Central memory CD4-positive, alpha-beta T cell (primary cell): ENCODE results near the gene OLFML2A.
"Not testable (repeated sequence)": the region's sequence is repeated elsewhere in the genome, so short reads cannot be mapped to it uniquely, and the experiment has no call there.

Source experiments
- DNase-seq: peaks from one replicate; pipeline ENCODE4 v3.0.0; 2022
- total RNA-seq, 3 experiments: gene quantifications; one replicate each; lab custom pipeline; 2026; lab: John Stamatoyannopoulos, UW

OLFML2A gene
- 0 reads per million in 3 experiments for total RNA-seq

DNA sequence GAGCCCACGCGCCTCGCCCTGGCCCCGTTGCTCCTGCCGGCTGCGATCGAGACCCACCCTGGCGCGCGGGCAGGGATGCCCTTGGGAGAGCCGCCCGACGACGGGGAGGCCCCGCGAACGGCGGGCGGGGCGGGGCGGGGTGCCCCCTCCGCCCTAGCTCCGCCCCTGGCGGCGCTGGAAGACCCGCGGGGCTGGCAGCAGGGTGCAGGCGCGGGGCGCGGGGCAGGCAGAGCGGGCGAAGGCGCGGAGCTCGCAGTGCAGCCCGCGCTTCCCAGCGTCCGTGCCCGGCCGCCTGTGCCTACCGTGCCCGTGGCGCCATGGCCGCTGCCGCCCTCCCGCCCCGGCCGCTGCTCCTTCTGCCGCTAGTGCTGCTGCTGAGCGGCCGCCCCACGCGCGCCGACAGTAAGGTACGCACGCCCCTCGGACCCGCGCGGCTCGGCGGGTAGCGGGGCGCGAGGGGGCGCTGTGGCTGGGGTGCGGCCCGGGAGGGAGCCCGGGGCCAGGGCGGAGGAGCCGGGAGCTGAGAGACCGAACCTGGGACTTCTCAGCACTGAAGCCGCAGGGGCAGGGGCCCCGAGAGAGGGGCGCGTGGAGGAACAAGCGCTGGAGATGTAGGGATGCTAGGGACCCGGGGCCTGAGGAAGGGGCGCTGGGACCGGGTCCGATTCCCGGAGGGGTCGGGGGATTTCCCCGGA, at the start of gene OLFML2A:
OLFML2A (plus strand) TSS at position 180 of the 695 bp plus-strand sequence; CDS start at position 318, 138 bp downstream.
- no peak for DNase-seq

- no peak for DNase-seq
Measured at GRCh38 chr9:124730772-124731171, 46.2 kb upstream of the OLFML2A start.

GRCh38 chr9:124733964-124734740, 42.8 kb upstream of the OLFML2A start:
- no peak for DNase-seq

GRCh38 chr9:124734741-124735083, 42.2 kb upstream of the OLFML2A start:
- not testable (repeated sequence) for DNase-seq

DNA sequence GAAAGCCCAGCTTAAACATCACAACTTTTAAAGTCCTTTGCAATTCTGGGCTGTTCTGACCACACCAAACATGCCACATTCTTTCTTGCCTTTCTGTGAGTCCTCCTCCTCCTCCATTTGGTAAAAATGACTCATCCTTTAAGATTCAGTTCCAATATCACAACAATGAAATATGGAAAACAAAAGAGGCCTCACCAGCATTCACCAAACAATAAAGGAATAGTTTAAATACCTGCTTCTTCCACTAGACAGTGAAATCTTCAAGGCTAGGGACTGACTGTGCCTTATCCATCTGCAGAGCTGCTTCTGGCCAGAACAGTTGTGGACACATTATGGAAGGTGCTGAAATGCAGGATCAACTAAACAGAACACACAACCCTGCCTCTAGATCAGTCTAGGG, 41.8 kb upstream of the OLFML2A start:
- no peak for DNase-seq

GRCh38 chr9:124738075-124738474, 38.9 kb upstream of the OLFML2A start:
- not testable (repeated sequence) for DNase-seq

DNA sequence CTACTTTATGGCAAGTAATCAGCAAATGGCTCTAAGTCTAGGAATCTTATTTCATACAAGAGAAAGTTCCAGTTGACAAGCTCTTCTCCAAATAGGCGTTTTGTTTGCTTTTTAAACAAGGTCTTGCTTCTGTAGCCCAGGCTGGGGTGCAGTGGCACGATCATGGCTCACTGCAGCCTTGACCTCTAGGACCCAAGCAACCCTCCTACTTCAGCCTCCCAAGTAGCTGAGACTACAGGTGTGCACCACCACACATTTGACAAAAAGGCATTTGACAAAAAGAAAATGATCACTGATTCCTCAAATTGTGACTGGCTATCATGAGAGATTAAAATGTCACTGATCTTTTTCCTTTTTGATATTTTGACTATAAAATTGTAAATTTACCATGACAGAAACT, 37.6 kb upstream of the OLFML2A start:
- DNase-seq: no peak

DNA sequence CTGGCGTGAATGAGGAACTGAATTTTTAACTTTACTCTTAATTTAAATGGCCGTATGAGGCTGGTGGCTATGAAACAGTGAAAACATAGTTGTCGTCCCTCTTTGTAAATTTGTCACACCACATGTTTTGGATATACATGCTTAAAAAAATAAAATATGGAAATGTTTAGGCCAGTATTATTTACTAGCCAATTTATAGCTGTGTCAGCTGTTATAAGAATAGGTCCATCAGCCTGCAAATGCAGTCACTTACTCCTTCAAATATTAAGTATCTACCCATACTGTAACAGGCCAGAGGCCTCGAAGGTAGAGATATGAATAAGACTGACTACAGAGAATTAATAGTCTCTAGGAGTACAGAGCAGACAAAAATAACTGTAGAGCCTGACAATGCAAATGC, 35.8 kb upstream of the OLFML2A start:
- no peak for DNase-seq

DNA sequence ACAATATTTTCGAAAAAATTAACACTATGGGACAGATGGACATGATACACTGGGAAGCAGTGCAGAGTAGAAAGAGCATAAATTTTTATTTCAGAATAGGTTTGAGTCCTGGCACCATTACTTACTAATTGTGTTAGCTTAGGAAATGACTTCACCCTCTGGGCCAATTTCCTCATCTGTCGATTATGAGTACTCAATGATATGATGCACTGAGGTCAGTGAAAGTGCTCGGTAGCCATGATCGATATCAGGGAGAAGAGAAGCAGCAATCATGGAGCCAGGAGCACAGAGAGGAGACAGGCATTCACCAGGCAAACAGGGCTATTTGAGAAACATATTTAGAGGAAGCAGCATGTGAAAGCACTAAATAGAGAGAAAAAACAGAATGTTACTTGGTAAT, 35.3 kb upstream of the OLFML2A start:
- no peak for DNase-seq

- no peak for DNase-seq
Measured at GRCh38 chr9:124742940-124743339, 34.0 kb upstream of the OLFML2A start.

- no peak for DNase-seq
Measured at GRCh38 chr9:124743686-124744348, 33.1 kb upstream of the OLFML2A start.

DNA sequence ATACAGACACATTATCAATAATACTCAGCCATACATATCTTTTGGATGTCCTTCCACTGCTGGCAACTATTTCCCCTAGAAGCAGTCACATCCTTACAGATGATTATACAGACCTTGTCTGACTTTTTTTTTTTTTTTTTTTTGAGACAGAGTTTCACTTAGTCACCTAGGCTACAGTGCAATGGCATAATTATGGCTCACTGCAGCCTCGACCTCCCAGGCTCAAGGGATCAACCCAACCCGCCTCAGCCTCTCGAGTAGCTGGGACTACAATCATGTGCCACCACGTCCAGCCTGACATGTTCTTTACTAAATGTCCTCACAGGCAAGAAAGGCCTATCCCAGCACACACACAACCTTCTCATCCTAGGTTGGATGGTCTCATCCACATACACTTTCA, 29.9 kb upstream of the OLFML2A start:
- no peak for DNase-seq

DNA sequence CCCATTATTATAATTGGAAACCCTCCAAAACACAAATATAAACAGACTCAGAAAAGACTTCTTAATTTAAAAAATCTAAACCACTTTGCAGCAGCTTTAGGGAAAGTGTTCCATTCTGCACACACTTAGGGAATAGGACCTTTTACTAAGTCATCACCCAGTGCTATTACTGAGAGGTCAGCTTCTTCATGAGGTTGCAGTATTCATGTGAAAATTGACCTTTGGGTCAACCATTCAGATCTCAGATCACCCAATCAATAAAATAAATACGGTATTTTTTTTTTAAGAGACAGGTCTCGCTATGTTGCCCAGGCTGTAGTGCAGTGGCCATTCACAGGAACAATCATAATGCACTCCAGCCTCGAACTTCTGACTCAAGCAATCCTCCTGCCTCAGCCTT, 27.6 kb upstream of the OLFML2A start:
- DNase-seq: no peak

DNA sequence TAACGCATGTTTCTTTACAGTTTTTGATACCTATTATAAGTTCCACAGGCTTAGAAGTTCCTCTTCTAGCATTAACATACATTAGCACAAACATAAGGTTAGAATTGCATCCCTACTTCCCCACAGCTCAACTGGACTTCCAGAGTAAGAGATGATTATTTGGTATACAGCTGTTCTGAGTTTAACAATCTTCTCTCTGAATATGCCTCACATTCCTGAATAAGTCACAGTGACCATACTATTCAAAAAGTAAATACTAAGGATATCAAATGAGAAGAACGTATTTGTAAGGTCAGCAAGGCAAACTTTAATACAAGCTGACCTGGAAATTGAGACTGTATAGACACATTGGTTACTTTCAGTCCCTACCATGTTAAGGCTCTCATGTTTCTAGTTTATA, 27.2 kb upstream of the OLFML2A start:
- no peak for DNase-seq

- no peak for DNase-seq
Measured at GRCh38 chr9:124752967-124753366, 24.0 kb upstream of the OLFML2A start.

DNA sequence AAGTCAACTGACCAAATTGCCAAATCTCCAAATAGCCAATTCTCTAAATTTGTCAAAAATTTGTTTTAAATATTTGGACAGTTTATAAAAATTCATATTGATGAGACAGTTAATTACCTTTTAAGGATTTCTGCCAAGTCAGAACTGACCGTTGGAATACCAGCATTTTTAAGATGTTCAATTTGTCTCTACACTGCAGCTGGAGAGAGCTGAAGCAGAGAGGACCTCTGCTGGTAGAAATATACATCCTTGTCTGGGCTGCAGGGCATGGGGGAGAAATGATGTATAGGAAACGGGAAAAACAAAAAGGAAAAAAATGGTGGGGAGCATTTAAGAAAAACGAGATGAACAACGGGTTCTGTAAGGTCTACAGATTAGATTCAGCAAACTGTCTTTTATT, 22.6 kb upstream of the OLFML2A start:
- no peak for DNase-seq

- DNase-seq: no peak
Measured at GRCh38 chr9:124755061-124755460, 21.9 kb upstream of the OLFML2A start.

DNA sequence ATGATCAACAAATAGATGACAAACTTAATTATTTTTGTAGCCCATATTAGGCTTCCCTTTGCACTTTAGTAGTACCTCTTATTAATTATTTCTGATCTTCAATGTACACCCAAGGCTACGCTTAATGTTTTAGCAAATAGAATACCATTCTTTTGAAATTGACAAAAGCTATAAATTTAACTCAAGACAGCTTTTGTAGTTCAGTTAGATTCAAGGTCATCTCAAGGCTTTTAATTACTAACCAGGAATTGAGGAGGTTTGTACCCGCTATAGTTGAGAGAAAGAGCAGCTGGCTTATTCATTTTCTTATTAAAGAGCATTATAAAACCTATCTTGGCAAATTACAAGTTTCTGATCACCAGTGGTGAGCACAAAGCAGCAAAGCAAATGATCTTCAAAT, 20.9 kb upstream of the OLFML2A start:
- no peak for DNase-seq

DNA sequence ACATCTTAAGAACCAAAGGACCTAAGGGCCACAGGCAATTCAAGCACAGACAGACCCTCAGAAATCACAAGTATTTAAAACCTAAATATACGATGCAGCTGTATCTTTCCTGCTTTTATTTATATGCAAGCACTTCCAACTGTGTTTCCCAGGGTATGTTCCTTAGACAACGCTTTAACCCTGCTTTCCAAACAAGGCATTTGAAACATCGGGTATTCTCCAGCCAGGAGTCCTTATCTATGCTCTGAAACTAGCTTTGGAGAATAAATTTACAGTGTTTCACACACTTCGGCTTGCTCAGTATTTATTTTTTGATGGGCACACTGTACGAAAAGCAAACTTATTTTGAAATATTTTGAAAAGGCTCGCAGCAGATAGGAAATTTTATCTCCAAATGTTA, 19.3 kb upstream of the OLFML2A start:
- no peak for DNase-seq

DNA sequence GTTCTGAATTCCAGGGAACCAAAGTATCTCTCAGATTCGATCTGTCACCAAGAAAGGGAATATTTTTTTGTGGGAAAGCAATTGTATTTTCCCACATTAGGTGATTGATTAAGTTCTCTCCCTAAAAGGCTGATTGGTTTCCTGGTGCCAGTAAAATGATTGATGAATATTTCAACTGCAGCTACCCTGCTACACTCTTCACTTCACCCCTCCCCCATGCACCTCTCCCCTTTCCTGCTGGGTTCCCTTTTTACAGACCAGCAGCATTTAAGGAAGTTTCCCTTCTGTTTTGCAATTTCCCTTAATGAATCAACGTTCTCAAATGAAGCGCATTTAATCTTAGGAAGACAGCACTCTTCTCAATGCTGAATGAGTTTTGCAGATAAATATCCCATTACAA, 18.9 kb upstream of the OLFML2A start:
- DNase-seq: no peak

DNA sequence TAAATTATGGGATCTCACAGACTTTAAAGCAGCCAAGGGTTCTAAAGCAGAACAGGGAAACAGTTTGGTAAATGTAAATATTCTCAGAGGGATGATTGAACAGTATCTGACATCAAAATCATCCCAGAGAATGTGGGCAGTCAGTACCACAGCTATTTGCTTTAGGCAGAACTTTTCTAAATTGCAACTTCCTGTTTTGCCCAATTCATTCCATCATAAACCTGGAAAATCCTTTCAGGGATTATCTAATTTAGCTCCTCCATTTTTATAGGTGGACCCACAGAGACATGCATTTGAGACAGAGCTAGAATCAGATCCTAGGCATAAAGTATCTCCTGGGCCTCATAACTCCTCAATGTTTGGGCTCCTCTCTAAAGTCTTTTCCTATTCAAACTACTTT, 18.2 kb upstream of the OLFML2A start:
- DNase-seq: no peak

GRCh38 chr9:124759327-124759726, 17.6 kb upstream of the OLFML2A start:
- DNase-seq: no peak

- no peak for DNase-seq
Measured at GRCh38 chr9:124760719-124761118, 16.2 kb upstream of the OLFML2A start.

- no peak for DNase-seq
Measured at GRCh38 chr9:124761196-124761595, 15.7 kb upstream of the OLFML2A start.
